ENCODE data around the gene ITIH1.

The ITIH1 gene

GRCh38 chr3:52839268-52839575 is 61.8 kb downstream of the ITIH1 start:
- no peak for DNase-seq (ENCODE audit: low read depth)

- no peak for DNase-seq (ENCODE audit: low read depth)
Measured at GRCh38 chr3:52839892-52840545, 62.6 kb downstream of the ITIH1 start.

GRCh38 chr3:52841211-52841980 is 64.0 kb downstream of the ITIH1 start:
- no peak for DNase-seq (ENCODE audit: low read depth)

Measured in stimulated activated CD8-positive, alpha-beta memory T cell treated with anti-CD3 and anti-CD28 coated beads, Interleukin-15, amount 100 ng/mL, for 24 hours (primary cell).